Measurements from ENCODE around the gene GRAP. TPM values are rescaled to one million over a fixed set of nuclear protein-coding genes. Genes with fewer than 3 reads are reported as not detected.

Gene GRAP
- total RNA-seq, 4 donors from 2014 or later = 5.5 to 19.8 (median 10.5) TPM

DNA sequence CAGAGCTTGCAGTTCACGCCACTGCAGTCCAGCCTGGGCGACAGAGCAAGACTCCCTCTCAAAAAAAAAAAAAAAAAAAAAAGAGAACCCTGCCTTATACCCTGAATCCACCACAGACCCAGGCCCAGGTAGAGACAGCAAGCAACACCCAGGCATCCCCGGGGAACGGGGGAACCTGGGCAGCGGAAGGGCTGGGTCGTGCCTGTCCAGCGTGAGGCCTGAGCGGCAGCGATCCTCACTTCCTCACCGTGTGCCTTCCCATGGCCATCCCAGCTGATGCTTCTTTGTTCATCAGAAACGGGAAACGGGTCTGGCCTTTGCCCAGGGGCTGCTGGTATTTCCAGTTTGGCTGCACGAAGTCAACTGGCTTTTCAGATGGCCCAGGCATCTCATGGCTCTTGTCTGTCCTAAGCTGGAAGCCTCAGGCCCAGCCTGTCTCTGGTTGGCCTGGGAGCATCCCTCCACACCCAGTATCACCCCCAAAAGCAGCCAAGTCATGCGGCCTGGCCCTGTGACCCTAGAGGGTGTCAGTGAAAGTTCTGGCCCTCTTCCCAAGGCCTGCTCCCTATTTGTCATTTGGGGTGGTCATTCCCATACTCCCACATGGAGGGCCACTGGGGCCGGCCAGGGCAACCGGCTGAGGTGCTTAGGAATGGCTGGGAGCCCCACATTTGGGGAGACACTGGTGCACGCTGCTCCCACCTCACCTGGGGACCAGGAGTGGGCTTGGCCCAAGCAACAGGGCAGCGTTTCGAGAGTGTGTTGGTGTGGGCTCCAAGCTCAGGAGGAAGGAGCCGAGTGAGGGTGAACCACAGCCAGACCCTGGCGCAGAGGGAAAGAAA is 62.3 kb downstream of the GRAP start:
- Histone ChIP-seq H3K9me3 (no peaks in the 10 kb centered on the region), H3K36me3 (no peaks in the 10 kb centered on the region), H3K4me1 (no peaks in the 10 kb centered on the region), H3K4me3 (replicated peaks in 1 of 3) (no peak overlapping the region), H3K27me3 (no peaks in the 10 kb centered on the region), H3K27ac (no peak overlapping the region)
- DNase-seq = no peak
- intact Hi-C loops (cut with DNase I) = no loop called here
- 92 to 93% methylated on average over 18 to 21 of the region's 21 CpGs for WGBS, 2 donors
- TF ChIP-seq POLR2A (IDR thresholded peaks at IDR 0.05) = no peak
- TF ChIP-seq, protein P1, sequence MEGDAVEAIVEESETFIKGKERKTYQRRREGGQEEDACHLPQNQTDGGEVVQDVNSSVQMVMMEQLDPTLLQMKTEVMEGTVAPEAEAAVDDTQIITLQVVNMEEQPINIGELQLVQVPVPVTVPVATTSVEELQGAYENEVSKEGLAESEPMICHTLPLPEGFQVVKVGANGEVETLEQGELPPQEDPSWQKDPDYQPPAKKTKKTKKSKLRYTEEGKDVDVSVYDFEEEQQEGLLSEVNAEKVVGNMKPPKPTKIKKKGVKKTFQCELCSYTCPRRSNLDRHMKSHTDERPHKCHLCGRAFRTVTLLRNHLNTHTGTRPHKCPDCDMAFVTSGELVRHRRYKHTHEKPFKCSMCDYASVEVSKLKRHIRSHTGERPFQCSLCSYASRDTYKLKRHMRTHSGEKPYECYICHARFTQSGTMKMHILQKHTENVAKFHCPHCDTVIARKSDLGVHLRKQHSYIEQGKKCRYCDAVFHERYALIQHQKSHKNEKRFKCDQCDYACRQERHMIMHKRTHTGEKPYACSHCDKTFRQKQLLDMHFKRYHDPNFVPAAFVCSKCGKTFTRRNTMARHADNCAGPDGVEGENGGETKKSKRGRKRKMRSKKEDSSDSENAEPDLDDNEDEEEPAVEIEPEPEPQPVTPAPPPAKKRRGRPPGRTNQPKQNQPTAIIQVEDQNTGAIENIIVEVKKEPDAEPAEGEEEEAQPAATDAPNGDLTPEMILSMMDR (IDR thresholded peaks at IDR 0.05) = no peak

DNA sequence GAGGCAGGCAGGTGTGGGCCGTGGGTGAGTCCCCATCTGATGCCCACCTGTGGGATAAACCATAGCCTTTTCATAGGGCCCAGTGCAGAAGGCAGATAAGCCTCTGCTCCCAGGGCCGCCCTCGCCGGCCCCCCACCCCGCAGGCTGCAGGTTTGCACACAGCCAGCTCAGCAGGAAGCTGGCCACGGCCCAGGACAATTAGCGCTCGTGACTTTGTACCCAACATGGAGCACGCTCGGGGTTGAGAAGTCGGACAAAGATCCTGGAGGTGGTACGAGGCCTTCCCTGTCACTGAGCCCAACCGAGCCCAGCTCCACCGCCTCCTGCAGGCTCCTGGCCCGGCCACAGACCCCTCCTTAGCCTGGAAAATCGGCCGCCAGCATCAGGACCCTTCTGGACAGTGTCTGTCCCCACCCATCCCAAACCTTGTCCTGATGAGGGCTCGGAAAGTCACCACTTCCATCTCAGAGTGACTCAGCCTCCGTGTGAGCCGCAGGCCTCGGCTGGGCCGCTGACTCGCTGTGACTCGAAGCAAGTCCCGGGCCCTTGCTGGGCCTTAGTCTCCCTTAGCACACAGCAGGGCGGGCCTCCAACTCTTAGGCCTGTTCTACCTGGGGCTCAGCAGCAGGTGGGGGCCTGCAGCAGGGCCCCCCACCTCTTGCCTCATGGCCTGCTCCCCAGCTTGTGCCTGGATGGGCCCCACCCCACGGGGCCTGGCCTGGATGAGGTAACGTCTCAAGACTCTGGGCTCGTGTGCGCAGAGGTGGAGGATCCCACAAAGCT is 64.9 kb downstream of the GRAP start:
- intact Hi-C loops (cut with DNase I) = no loop called here
- DNase-seq = no peak
- 74 to 86% methylated on average over 5 to 26 of the region's 30 CpGs for WGBS, 2 donors
- H3K4me3 ChIP-seq (replicated peaks in 1 of 3) = no peak overlapping the region
- no peaks in the 10 kb centered on the region for H3K4me1 ChIP-seq
- no peaks in the 10 kb centered on the region for H3K27me3 ChIP-seq
- H3K27ac ChIP-seq = no peak overlapping the region
- peaks cover 10% of the 10 kb centered on the region in 2 donors for H3K36me3 ChIP-seq
- no peaks in the 10 kb centered on the region for H3K9me3 ChIP-seq
- TF ChIP-seq POLR2A (IDR thresholded peaks at IDR 0.05) = no peak
- TF ChIP-seq, protein P1 (IDR thresholded peaks at IDR 0.05) = no peak

DNA sequence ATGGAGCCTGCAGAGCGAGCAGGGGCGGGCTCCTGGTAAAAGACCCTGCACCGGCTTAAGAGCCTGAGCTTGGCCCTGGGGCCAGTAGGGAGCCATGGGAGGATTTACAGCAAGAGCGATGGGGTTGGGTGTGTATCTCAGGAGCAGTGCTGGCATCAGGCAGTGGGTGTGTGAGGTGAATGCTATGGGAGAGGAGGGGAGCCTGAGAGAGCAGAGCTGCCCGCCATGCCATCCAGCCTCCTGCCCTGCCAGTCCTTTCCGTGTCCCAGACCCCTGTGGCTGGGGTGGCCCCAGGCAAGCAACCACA is 65.5 kb downstream of the GRAP start:
- intact Hi-C loops (cut with DNase I) = no loop called here
- Histone ChIP-seq H3K9me3 (no peaks in the 10 kb centered on the region), H3K4me1 (no peaks in the 10 kb centered on the region), H3K36me3 (peaks cover 10% of the 10 kb centered on the region in 2 donors), H3K4me3 (replicated peaks in 1 of 3) (no peak overlapping the region), H3K27ac (no peak overlapping the region), H3K27me3 (no peaks in the 10 kb centered on the region)
- 96 to 98% methylated on average over 6 of the region's 6 CpGs for WGBS, 2 donors
- TF ChIP-seq, protein P1 (IDR thresholded peaks at IDR 0.05) = no peak
- TF ChIP-seq POLR2A (IDR thresholded peaks at IDR 0.05) = no peak
- no peak for DNase-seq

DNA sequence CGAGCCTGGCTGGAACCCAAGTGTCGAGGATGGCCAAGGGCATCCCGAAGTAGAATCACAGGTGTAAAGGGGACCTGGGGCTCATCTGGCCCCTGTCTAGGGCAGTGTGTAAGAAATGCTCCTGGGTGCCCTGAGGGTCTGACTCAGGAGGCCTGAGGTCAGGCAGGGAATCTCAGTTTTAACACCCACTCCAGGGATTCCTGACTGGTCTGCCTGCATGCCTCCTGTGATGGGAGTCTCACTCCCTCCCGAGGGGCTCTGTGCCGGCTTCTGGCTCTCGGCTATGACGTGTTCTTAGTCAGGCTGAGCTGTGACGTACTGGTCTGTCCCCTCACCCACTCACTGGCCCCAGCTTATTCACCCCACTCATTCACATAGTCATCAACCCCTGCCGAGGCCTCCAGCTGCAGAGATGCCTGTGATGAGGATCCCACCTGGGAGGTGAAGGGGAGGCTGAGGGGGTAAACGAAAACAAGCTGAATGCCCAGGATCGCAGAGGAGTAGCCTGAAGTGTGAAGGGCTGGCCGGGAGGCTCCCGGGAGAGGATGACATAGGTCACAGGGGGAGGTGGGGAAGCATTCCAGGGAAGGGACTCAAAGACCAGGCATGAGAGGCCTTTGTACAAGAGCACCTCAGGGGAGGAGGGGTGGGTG is 65.9 kb downstream of the GRAP start:
- Histone ChIP-seq H3K4me3 (replicated peaks in 1 of 3) (no peak overlapping the region), H3K9me3 (no peaks in the 10 kb centered on the region), H3K27ac (no peak overlapping the region), H3K27me3 (no peaks in the 10 kb centered on the region), H3K36me3 (peaks cover 10% of the 10 kb centered on the region in 2 donors), H3K4me1 (no peaks in the 10 kb centered on the region)
- TF ChIP-seq, protein P1 (IDR thresholded peaks at IDR 0.05) = no peak
- no peak for TF ChIP-seq POLR2A (IDR thresholded peaks at IDR 0.05)
- 77 to 82% methylated on average over 13 of the region's 13 CpGs for WGBS, 2 donors
- intact Hi-C loops (cut with DNase I) = no loop called here
- no peak for DNase-seq
